ENCODE results near the gene SYNDIG1.

Gene SYNDIG1

GRCh38 chr20:24438331-24438730, 31.1 kb upstream of the SYNDIG1 start:
- H3K4me3 Mint-ChIP-seq: no peak overlapping the region
- H3K4me1 Mint-ChIP-seq: no peaks in the 10 kb centered on the region
- H3K36me3 Mint-ChIP-seq (ENCODE audit: insufficient read depth): no peaks in the 10 kb centered on the region
- DNase-seq (ENCODE audit: low spot score in 2 of 2) (no peak), ATAC-seq (replicated peaks; ENCODE audit: extremely low read depth, poor library complexity, severe bottlenecking) (no peak)
- no peak overlapping the region for H3K27ac Mint-ChIP-seq (ENCODE audit: low read depth)
- no peaks in the 10 kb centered on the region for H3K9me3 Mint-ChIP-seq
- H3K27me3 Mint-ChIP-seq: peaks cover 30% of the 10 kb centered on the region

- Mint-ChIP-seq H3K27me3 (peaks cover 39% of the 10 kb centered on the region), H3K27ac (ENCODE audit: low read depth) (no peak overlapping the region), H3K36me3 (ENCODE audit: insufficient read depth) (no peaks in the 10 kb centered on the region), H3K9me3 (no peaks in the 10 kb centered on the region), H3K4me1 (no peaks in the 10 kb centered on the region), H3K4me3 (no peak overlapping the region)
- DNase-seq (ENCODE audit: low spot score in 2 of 2) (no peak), ATAC-seq (replicated peaks; ENCODE audit: extremely low read depth, poor library complexity, severe bottlenecking) (no peak)
Observed at GRCh38 chr20:24439737-24440387, 29.6 kb upstream of the SYNDIG1 start.

- Mint-ChIP-seq H3K27ac (ENCODE audit: low read depth) (no peak overlapping the region), H3K36me3 (ENCODE audit: insufficient read depth) (no peaks in the 10 kb centered on the region), H3K9me3 (no peaks in the 10 kb centered on the region), H3K4me1 (no peaks in the 10 kb centered on the region), H3K4me3 (no peak overlapping the region), H3K27me3 (peaks cover 46% of the 10 kb centered on the region)
- no peak for DNase-seq (ENCODE audit: low spot score in 2 of 2)
- ATAC-seq (replicated peaks; ENCODE audit: extremely low read depth, poor library complexity, severe bottlenecking): no peak
Observed at GRCh38 chr20:24441661-24442060, 27.8 kb upstream of the SYNDIG1 start.

- H3K27me3 Mint-ChIP-seq: peaks cover 49% of the 10 kb centered on the region
- peaks cover 5% of the 10 kb centered on the region for H3K4me1 Mint-ChIP-seq
- H3K4me3 Mint-ChIP-seq: no peak overlapping the region
- H3K36me3 Mint-ChIP-seq (ENCODE audit: insufficient read depth): no peaks in the 10 kb centered on the region
- no peak overlapping the region for H3K27ac Mint-ChIP-seq (ENCODE audit: low read depth)
- no peaks in the 10 kb centered on the region for H3K9me3 Mint-ChIP-seq
- ATAC-seq (replicated peaks; ENCODE audit: extremely low read depth, poor library complexity, severe bottlenecking) (no peak), DNase-seq (ENCODE audit: low spot score in 2 of 2) (no peak)
Observed at GRCh38 chr20:24442909-24443308, 26.5 kb upstream of the SYNDIG1 start.

DNA sequence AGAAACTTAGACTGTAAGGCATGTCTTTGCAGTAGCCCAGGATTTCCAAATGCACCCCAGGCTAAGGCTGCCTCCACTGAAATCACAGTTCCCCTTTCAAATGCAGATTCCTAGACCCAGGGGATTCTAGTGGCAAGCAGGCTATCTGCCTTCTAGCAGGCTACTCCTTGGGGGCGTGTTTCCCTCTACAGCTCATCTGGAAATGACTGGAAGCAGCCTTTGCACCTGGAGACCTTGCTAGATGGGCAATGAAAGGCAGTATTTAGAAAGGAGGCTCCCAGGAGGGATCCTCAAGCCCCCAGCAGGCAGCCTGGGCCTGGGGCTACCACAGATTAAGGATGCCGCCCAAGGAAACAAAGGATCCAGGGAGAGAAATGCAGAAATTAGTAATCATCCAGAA, 26.0 kb upstream of the SYNDIG1 start:
- H3K36me3 Mint-ChIP-seq (ENCODE audit: insufficient read depth): peaks cover 2% of the 10 kb centered on the region
- no peaks in the 10 kb centered on the region for H3K9me3 Mint-ChIP-seq
- H3K4me3 Mint-ChIP-seq: no peak overlapping the region
- no peak overlapping the region for H3K27ac Mint-ChIP-seq (ENCODE audit: low read depth)
- H3K4me1 Mint-ChIP-seq: peaks cover 7% of the 10 kb centered on the region
- peaks cover 48% of the 10 kb centered on the region for H3K27me3 Mint-ChIP-seq
- ATAC-seq (replicated peaks; ENCODE audit: extremely low read depth, poor library complexity, severe bottlenecking) (no peak), DNase-seq (ENCODE audit: low spot score in 2 of 2) (no peak)

DNA sequence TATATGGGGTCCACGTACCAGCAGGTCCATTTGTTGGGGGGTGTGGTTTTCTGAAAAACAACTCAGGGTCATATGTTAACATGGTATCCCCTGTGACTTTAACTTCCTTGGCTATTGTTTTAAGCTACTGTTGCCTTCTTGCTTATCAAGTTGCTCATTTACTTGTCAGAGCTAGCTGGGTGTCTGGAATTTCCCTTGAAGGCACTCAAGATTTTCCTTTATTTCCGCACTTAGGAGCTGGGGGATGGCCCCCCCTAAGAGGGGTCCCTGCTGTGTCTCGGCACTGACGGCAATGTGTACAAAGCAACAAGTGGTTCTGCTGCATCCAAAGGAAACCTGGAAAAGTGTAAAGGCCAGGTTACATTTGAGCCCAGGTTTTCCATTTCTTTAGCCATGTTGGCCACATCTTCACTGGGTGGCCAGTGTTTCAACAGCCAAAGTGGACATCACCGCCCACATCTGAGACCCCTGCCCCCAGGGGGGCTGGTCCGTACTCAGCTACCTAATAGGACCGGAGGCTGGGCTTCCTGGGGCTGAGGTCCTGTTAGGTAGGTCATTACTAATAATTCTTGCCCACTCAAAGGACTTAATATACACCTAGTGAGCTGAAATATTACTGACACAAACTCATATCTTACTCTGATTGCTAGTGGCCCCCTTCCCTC, 24.8 kb upstream of the SYNDIG1 start:
- Mint-ChIP-seq H3K4me3 (no peak overlapping the region), H3K27me3 (peaks cover 39% of the 10 kb centered on the region), H3K4me1 (peaks cover 7% of the 10 kb centered on the region), H3K9me3 (no peaks in the 10 kb centered on the region), H3K27ac (ENCODE audit: low read depth) (no peak overlapping the region), H3K36me3 (ENCODE audit: insufficient read depth) (peaks cover 2% of the 10 kb centered on the region)
- ATAC-seq (replicated peaks; ENCODE audit: extremely low read depth, poor library complexity, severe bottlenecking) (no peak), DNase-seq (ENCODE audit: low spot score in 2 of 2) (no peak)

GRCh38 chr20:24445510-24446170, 23.8 kb upstream of the SYNDIG1 start:
- Mint-ChIP-seq H3K9me3 (no peaks in the 10 kb centered on the region), H3K27me3 (peaks cover 39% of the 10 kb centered on the region), H3K27ac (ENCODE audit: low read depth) (no peak overlapping the region), H3K4me3 (no peak overlapping the region), H3K4me1 (peaks cover 7% of the 10 kb centered on the region), H3K36me3 (ENCODE audit: insufficient read depth) (peaks cover 2% of the 10 kb centered on the region)
- DNase-seq (ENCODE audit: low spot score in 2 of 2) (no peak), ATAC-seq (replicated peaks; ENCODE audit: extremely low read depth, poor library complexity, severe bottlenecking) (no peak)

DNA sequence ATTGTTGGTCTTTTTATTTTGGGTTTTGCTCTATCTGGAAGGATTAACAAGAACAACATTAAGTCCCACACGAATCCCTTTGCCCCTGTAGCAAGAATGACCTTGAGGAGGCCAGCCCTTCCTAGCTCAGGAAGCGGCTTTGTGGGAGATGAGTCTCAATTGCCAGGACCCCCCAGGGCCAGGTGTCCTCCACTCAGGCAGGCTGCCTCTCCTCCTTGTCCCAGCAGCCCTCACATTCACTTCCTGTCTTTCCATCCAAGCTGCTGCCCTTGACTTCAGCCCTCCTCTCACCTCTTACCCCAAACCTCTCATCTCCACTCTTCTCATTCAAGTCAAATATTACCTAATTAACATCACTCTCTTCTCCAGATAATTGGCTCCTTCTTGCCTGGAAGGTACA, 22.6 kb upstream of the SYNDIG1 start:
- peaks cover 41% of the 10 kb centered on the region for H3K27me3 Mint-ChIP-seq
- no peaks in the 10 kb centered on the region for H3K9me3 Mint-ChIP-seq
- H3K4me3 Mint-ChIP-seq: no peak overlapping the region
- no peak overlapping the region for H3K27ac Mint-ChIP-seq (ENCODE audit: low read depth)
- H3K36me3 Mint-ChIP-seq (ENCODE audit: insufficient read depth): peaks cover 2% of the 10 kb centered on the region
- DNase-seq (ENCODE audit: low spot score in 2 of 2) (no peak), ATAC-seq (replicated peaks; ENCODE audit: extremely low read depth, poor library complexity, severe bottlenecking) (no peak)
- H3K4me1 Mint-ChIP-seq: peaks cover 7% of the 10 kb centered on the region

DNA sequence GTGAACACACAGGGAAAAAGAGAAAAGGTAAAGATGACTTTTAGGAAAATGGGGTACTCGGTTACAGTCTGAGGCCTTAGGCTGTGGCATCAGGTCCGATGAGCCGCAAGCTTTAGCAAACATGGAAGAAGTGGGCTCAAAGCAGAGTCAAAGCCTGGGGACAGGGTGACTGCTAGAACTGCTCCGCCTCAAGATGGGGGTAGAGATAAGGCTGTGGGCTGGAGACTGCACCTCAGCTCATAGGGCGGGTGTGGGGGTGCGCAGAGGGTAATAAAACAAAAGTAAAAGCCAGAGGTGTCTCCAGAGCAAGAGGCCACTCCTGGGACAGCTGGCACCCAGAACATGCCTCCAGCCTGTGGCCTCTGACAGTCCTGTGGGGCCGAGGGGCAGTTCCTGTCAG, 21.3 kb upstream of the SYNDIG1 start:
- no peak overlapping the region for H3K27ac Mint-ChIP-seq (ENCODE audit: low read depth)
- no peak for DNase-seq (ENCODE audit: low spot score in 2 of 2)
- H3K4me3 Mint-ChIP-seq: no peak overlapping the region
- peaks cover 2% of the 10 kb centered on the region for H3K36me3 Mint-ChIP-seq (ENCODE audit: insufficient read depth)
- H3K4me1 Mint-ChIP-seq: peaks cover 7% of the 10 kb centered on the region
- no peak for ATAC-seq (replicated peaks; ENCODE audit: extremely low read depth, poor library complexity, severe bottlenecking)
- peaks cover 48% of the 10 kb centered on the region for H3K27me3 Mint-ChIP-seq
- H3K9me3 Mint-ChIP-seq: no peaks in the 10 kb centered on the region

- H3K4me1 Mint-ChIP-seq: peaks cover 7% of the 10 kb centered on the region
- peaks cover 43% of the 10 kb centered on the region for H3K27me3 Mint-ChIP-seq
- peaks cover 2% of the 10 kb centered on the region for H3K36me3 Mint-ChIP-seq (ENCODE audit: insufficient read depth)
- no peak for ATAC-seq (replicated peaks; ENCODE audit: extremely low read depth, poor library complexity, severe bottlenecking)
- no peak overlapping the region for H3K4me3 Mint-ChIP-seq
- no peak overlapping the region for H3K27ac Mint-ChIP-seq (ENCODE audit: low read depth)
- no peaks in the 10 kb centered on the region for H3K9me3 Mint-ChIP-seq
- DNase-seq (ENCODE audit: low spot score in 2 of 2): no peak
Observed at GRCh38 chr20:24449026-24449720, 20.3 kb upstream of the SYNDIG1 start.

GRCh38 chr20:24450177-24450576, 19.3 kb upstream of the SYNDIG1 start:
- Mint-ChIP-seq H3K27me3 (peaks cover 42% of the 10 kb centered on the region), H3K27ac (ENCODE audit: low read depth) (no peak overlapping the region), H3K4me3 (no peak overlapping the region), H3K4me1 (peaks cover 7% of the 10 kb centered on the region), H3K36me3 (ENCODE audit: insufficient read depth) (peaks cover 2% of the 10 kb centered on the region), H3K9me3 (no peaks in the 10 kb centered on the region)
- ATAC-seq (replicated peaks; ENCODE audit: extremely low read depth, poor library complexity, severe bottlenecking) (no peak), DNase-seq (ENCODE audit: low spot score in 2 of 2) (no peak)

- no peak for ATAC-seq (replicated peaks; ENCODE audit: extremely low read depth, poor library complexity, severe bottlenecking)
- no peak overlapping the region for H3K4me3 Mint-ChIP-seq
- DNase-seq (ENCODE audit: low spot score in 2 of 2): no peak
- peaks cover 2% of the 10 kb centered on the region for H3K36me3 Mint-ChIP-seq (ENCODE audit: insufficient read depth)
- peaks cover 45% of the 10 kb centered on the region for H3K27me3 Mint-ChIP-seq
- H3K27ac Mint-ChIP-seq (ENCODE audit: low read depth): no peak overlapping the region
- no peaks in the 10 kb centered on the region for H3K9me3 Mint-ChIP-seq
- H3K4me1 Mint-ChIP-seq: peaks cover 7% of the 10 kb centered on the region
Observed at GRCh38 chr20:24450624-24451376, 18.6 kb upstream of the SYNDIG1 start.
